H9 (cell line): ENCODE results near the gene DOCK1. TPM values are rescaled to one million over a fixed set of nuclear protein-coding genes. Genes with fewer than 3 reads are reported as not detected.
A peak's percentile ranks its signal among the peaks of the same experiment; 100 is the strongest.

Experiments
- DNase-seq: peaks from one replicate; pipeline ENCODE4 v3.0.0-alpha.2; 2017
- H2AFZ ChIP-seq: one replicate; pipeline ENCODE4 v1.6.1; 2013; ENCODE audit warnings: mild to moderate bottlenecking, low read length, control low read depth, moderate library complexity
- H2AK5ac ChIP-seq: 2 replicates; pipeline ENCODE4 v1.6.1; 2013; ENCODE audit warnings: low read length, control low read depth, mixed read lengths; ENCODE audit not compliant: insufficient read length
- H2BK120ac ChIP-seq: one replicate; pipeline ENCODE4 v1.6.1; 2013; ENCODE audit warnings: low read depth, mild to moderate bottlenecking, low read length, control low read depth, inconsistent platforms; ENCODE audit not compliant: poor library complexity, severe bottlenecking
- H2BK12ac ChIP-seq: 2 replicates; pipeline ENCODE4 v1.6.1; 2013; ENCODE audit warnings: low read length, control low read depth, mixed read lengths, low read depth; ENCODE audit not compliant: insufficient read length
- H2BK15ac ChIP-seq: 2 replicates; pipeline ENCODE4 v1.6.1; 2013; ENCODE audit warnings: low read depth, low read length, control low read depth
- H2BK20ac ChIP-seq: one replicate; pipeline ENCODE4 v1.6.1; 2013; ENCODE audit warnings: low read depth, mild to moderate bottlenecking, low read length, control low read depth, inconsistent platforms; ENCODE audit not compliant: poor library complexity, severe bottlenecking
- H2BK5ac ChIP-seq: 2 replicates; pipeline ENCODE4 v1.6.1; 2013; ENCODE audit warnings: low read length, control low read depth, mixed read lengths; ENCODE audit not compliant: insufficient read length
- H3K14ac ChIP-seq: 2 replicates; pipeline ENCODE4 v1.6.1; 2013; ENCODE audit warnings: low read length, control low read depth; ENCODE audit not compliant: insufficient read depth
- H3K18ac ChIP-seq: 2 replicates; pipeline ENCODE4 v1.6.1; 2013; ENCODE audit warnings: low read depth, mild to moderate bottlenecking, mixed read lengths, low read length, control low read depth; ENCODE audit not compliant: insufficient read length
- H3K23ac ChIP-seq: 2 replicates; pipeline ENCODE4 v1.6.1; 2013; ENCODE audit warnings: low read length, control low read depth, mixed read lengths, low read depth; ENCODE audit not compliant: insufficient read length
- H3K23me2 ChIP-seq: 2 replicates; pipeline ENCODE4 v1.6.1; 2013; ENCODE audit warnings: low read depth, mild to moderate bottlenecking, mixed read lengths, low read length, control low read depth; ENCODE audit not compliant: insufficient read length, poor library complexity, severe bottlenecking
- H3K27ac ChIP-seq: 2 replicates; pipeline ENCODE4 v1.5.1; 2013; ENCODE audit warnings: low read length, control low read depth, mixed read lengths, low read depth; ENCODE audit not compliant: insufficient read length
- H3K27me3 ChIP-seq: 2 replicates; pipeline ENCODE4 v1.6.1; 2013; ENCODE audit warnings: low read length, control low read depth, inconsistent platforms; ENCODE audit not compliant: insufficient read depth
- H3K4ac ChIP-seq: 2 replicates; pipeline ENCODE4 v1.6.1; 2013; ENCODE audit warnings: low read depth, mild to moderate bottlenecking, control low read depth, inconsistent platforms, low read length, moderate library complexity
- H3K4me1 ChIP-seq: 2 replicates; pipeline ENCODE4 v1.6.1; 2013; ENCODE audit warnings: low read length, control low read depth, inconsistent platforms; ENCODE audit not compliant: insufficient read depth
- H3K4me2 ChIP-seq: 2 replicates; pipeline ENCODE4 v1.6.1; 2013; ENCODE audit warnings: low read length, control low read depth, mixed read lengths; ENCODE audit not compliant: insufficient read length, insufficient read depth
- H3K56ac ChIP-seq: 2 replicates; pipeline ENCODE4 v1.6.1; 2013; ENCODE audit warnings: low read depth, mild to moderate bottlenecking, mixed read lengths, low read length, control low read depth; ENCODE audit not compliant: insufficient read length
- H3K79me1 ChIP-seq: 2 replicates; pipeline ENCODE4 v1.6.1; 2013; ENCODE audit warnings: low read depth, mild to moderate bottlenecking, moderate library complexity, low read length, control low read depth, inconsistent platforms; ENCODE audit not compliant: insufficient read depth, poor library complexity, severe bottlenecking
- H3K79me2 ChIP-seq: 2 replicates; pipeline ENCODE4 v1.6.1; 2013; ENCODE audit warnings: low read length, control low read depth, inconsistent platforms; ENCODE audit not compliant: insufficient read depth
- H3K9ac ChIP-seq: 2 replicates; pipeline ENCODE4 v1.6.1; 2013; ENCODE audit warnings: low read length, control low read depth, mixed read lengths; ENCODE audit not compliant: insufficient read length; ENCODE audit errors: extremely low read depth
- H3K9me3 ChIP-seq: one replicate; pipeline ENCODE4 v1.6.1; 2013; ENCODE audit warnings: low read depth, low read length, inconsistent platforms; ENCODE audit not compliant: control insufficient read depth
- H3T11ph ChIP-seq: one replicate; pipeline ENCODE4 v1.6.1; 2013; ENCODE audit warnings: mild to moderate bottlenecking, low read length, control low read depth, inconsistent platforms
- H4K20me1 ChIP-seq: one replicate; pipeline ENCODE4 v1.6.1; 2013; ENCODE audit not compliant: control insufficient read depth, insufficient read length, insufficient read depth
- H4K5ac ChIP-seq: 2 replicates; pipeline ENCODE4 v1.6.1; 2013; ENCODE audit warnings: low read depth, mild to moderate bottlenecking, mixed read lengths, low read length, control low read depth; ENCODE audit not compliant: insufficient read length
- H4K8ac ChIP-seq: replicated peaks from 2 replicates; pipeline ENCODE4 v1.6.1; 2013; ENCODE audit warnings: low read length, control low read depth, mixed read lengths, low read depth; ENCODE audit not compliant: insufficient read length
- H4K91ac ChIP-seq: 2 replicates; pipeline ENCODE4 v1.6.1; 2013; ENCODE audit warnings: low read depth, mild to moderate bottlenecking, moderate library complexity, mixed read lengths, low read length, control low read depth; ENCODE audit not compliant: insufficient read length
- H3K27ac Mint-ChIP-seq, 3 experiments: 2 replicates in 2 of 3; 3 replicates in 1 of 3; pipeline ENCODE4 v1.8.0; 2020 to 2021; ENCODE audit warnings: mixed read lengths in 3 of 3, mild to moderate bottlenecking in 1 of 3, moderate library complexity in 1 of 3
- H3K27me3 Mint-ChIP-seq: 2 replicates; pipeline ENCODE4 v1.8.0; 2021; ENCODE audit warnings: low read depth, mild to moderate bottlenecking, moderate library complexity, mixed read lengths
- H3K36me3 Mint-ChIP-seq, 3 experiments: 2 replicates in 2 of 3; 3 replicates in 1 of 3; pipeline ENCODE4 v1.8.0; 2020 to 2021; ENCODE audit warnings: low read depth in 3 of 3, mixed read lengths in 3 of 3; ENCODE audit not compliant: insufficient read depth in 1 of 3
- H3K4me1 Mint-ChIP-seq, 2 experiments: 2 replicates each; pipeline ENCODE4 v1.8.0; 2020; ENCODE audit warnings: mixed read lengths in 2 of 2
- H3K4me3 Mint-ChIP-seq, 2 experiments: 2 replicates in 1 of 2; 3 replicates in 1 of 2; pipeline ENCODE4 v1.8.0; 2020 to 2021; ENCODE audit warnings: mild to moderate bottlenecking in 2 of 2, mixed read lengths in 2 of 2, moderate library complexity in 1 of 2
- H3K9me3 Mint-ChIP-seq, 2 experiments: 2 replicates in 1 of 2; 3 replicates in 1 of 2; pipeline ENCODE4 v1.8.0; 2020; ENCODE audit warnings: mild to moderate bottlenecking in 2 of 2, mixed read lengths in 2 of 2, moderate library complexity in 1 of 2
- CTCF ChIP-seq: fragments of 200-600 bp; sonication (generic); conservative IDR thresholded peaks from 3 replicates; pipeline ENCODE4 v1.8.0; 2021; ENCODE audit warnings: antibody characterized with exemption, mild to moderate bottlenecking
- WGBS: extraction: QIAGEN DNeasy Blood & Tissue Kit; methylation state at CpG from one replicate; pipeline ENCODE4 v1.1.7; 2013; ENCODE audit warnings: missing lambda C conversion rate, low lambda C conversion rate, mixed read lengths; ENCODE audit not compliant: insufficient read length; ENCODE audit errors: extremely low coverage; 5-methylcytosine and 5-hydroxymethylcytosine counted together
- total RNA-seq: library from RNA; stranded (reverse); gene quantifications from 2 replicates; pipeline ENCODE4 v1.2.1, GENCODE V29; 2021

The DOCK1 gene
- total RNA-seq, 1 experiment from 2014 or later, result 57.0 TPM

- no peak overlapping the region for H3K18ac ChIP-seq
- no peaks in the 10 kb centered on the region for H3K9me3 ChIP-seq
- H2BK20ac ChIP-seq, result no peak overlapping the region
- no peak overlapping the region for H3K4ac ChIP-seq
- no peaks in the 10 kb centered on the region for H3K9me3 Mint-ChIP-seq
- WGBS, result no CpG with 5 or more reads among the region's 28 CpGs
- no peaks in the 10 kb centered on the region for H3K79me1 ChIP-seq
- H2AK5ac ChIP-seq, result no peak overlapping the region
- peaks cover 40% of the 10 kb centered on the region for H3K27me3 Mint-ChIP-seq
- H3K36me3 Mint-ChIP-seq, result no peaks in the 10 kb centered on the region
- H4K20me1 ChIP-seq, result peaks cover 3% of the 10 kb centered on the region
- DNase-seq, result peak; percentile 56
- H4K5ac ChIP-seq, result no peak overlapping the region
- H4K8ac ChIP-seq, result no peak overlapping the region
- no peak overlapping the region for H3K27ac Mint-ChIP-seq
- H3K23ac ChIP-seq, result no peak overlapping the region
- peaks cover 18% of the 10 kb centered on the region for H3K23me2 ChIP-seq
- H3K4me2 ChIP-seq, result peak overlapping the region; percentile 55
- H3K4me1 ChIP-seq, result peaks cover 2% of the 10 kb centered on the region; the same call in 1 of the 2 replicates
- H2BK12ac ChIP-seq, result no peak overlapping the region
- H3K27ac ChIP-seq, result no peak overlapping the region
- H2BK120ac ChIP-seq, result no peak overlapping the region
- no peaks in the 10 kb centered on the region for H3K79me2 ChIP-seq
- H2AFZ ChIP-seq, result no peak overlapping the region
- H3K14ac ChIP-seq, result no peak overlapping the region; the same call in 1 of the 2 replicates
- no peak overlapping the region for H2BK5ac ChIP-seq
- peak overlapping the region; percentile 58 to 77 for H3K4me3 Mint-ChIP-seq
- no peak overlapping the region for H3T11ph ChIP-seq
- H2BK15ac ChIP-seq, result no peak overlapping the region
- no peak overlapping the region for H4K91ac ChIP-seq
- H3K27me3 ChIP-seq, result peaks cover 3% of the 10 kb centered on the region; the same call in 1 of the 2 replicates
- no peak for TF ChIP-seq CTCF
- H3K4me1 Mint-ChIP-seq, result peaks cover 13% of the 10 kb centered on the region in 2 experiments
- H3K9ac ChIP-seq, result no peak overlapping the region
- H3K56ac ChIP-seq, result no peak overlapping the region
These were observed 289.8 kb downstream of the DOCK1 start for GRCh38 chr10:127195041-127195506.
